ENCODE data around the gene RBM23.
A peak's percentile ranks its signal among the peaks of the same experiment; 100 is the strongest.

Gene RBM23

GRCh38 chr14:22871224-22872032, 47.5 kb downstream of the RBM23 start, which contains the start of gene LRP10 (continued):
- TF ChIP-seq ZNF580 (tag by site-specific recombination; IDR thresholded peaks at IDR 0.05) (peak; percentile 18; the same call in 1 of the 2 replicates), ZSCAN16 (tag by site-specific recombination; IDR thresholded peaks at IDR 0.05) (no peak), ZBTB7A (tag by site-specific recombination; IDR thresholded peaks at IDR 0.05; ENCODE audit: low read depth) (no peak), ZNF391 (tag by site-specific recombination; IDR thresholded peaks at IDR 0.05; ENCODE audit: borderline replicate concordance, low read depth) (no peak), ZNF350 (tag by site-specific recombination; IDR thresholded peaks at IDR 0.05) (peak; percentile 95), ZNF792 (tag by site-specific recombination; IDR thresholded peaks at IDR 0.05) (no peak), KLF8 (tag by site-specific recombination; IDR thresholded peaks at IDR 0.05) (peak; percentile 98), ZNF610 (tag by site-specific recombination; IDR thresholded peaks at IDR 0.05; ENCODE audit: borderline replicate concordance) (0 out of 2 replicates have a peak, but pooled peaks have one; percentile 24), FEZF1 (tag by site-specific recombination; IDR thresholded peaks at IDR 0.05) (no peak), ZNF707 (tag by site-specific recombination; IDR thresholded peaks at IDR 0.05) (no peak), ZNF114 (tag by site-specific recombination; IDR thresholded peaks at IDR 0.05) (no peak), ZNF341 (tag by site-specific recombination; IDR thresholded peaks at IDR 0.05; ENCODE audit: low read depth) (peak; percentile 46), ZNF692 (tag by site-specific recombination; IDR thresholded peaks at IDR 0.05) (peak; percentile 56; the same call in 1 of the 2 replicates), ZNF791 (tag by site-specific recombination; IDR thresholded peaks at IDR 0.05) (no peak), ZNF239 (tag by site-specific recombination; IDR thresholded peaks at IDR 0.05) (no peak), KLF10 (tag by site-specific recombination; IDR thresholded peaks at IDR 0.05) (peak; percentile 96), ZNF155 (tag by site-specific recombination; IDR thresholded peaks at IDR 0.05) (no peak), ZNF202 (tag by site-specific recombination; IDR thresholded peaks at IDR 0.05; ENCODE audit: borderline replicate concordance) (no peak), ZNF292 (tag by site-specific recombination; IDR thresholded peaks at IDR 0.05; ENCODE audit: borderline replicate concordance, low read depth) (no peak), TCF7L2 (IDR thresholded peaks at IDR 0.05; ENCODE audit: borderline replicate concordance, low read depth, low read length) (no peak), IKZF3 (tag by site-specific recombination; IDR thresholded peaks at IDR 0.05) (0 out of 2 replicates have a peak, but pooled peaks have one; percentile 46), ZNF133 (tag by site-specific recombination; IDR thresholded peaks at IDR 0.05) (no peak), KLF9 (tag by site-specific recombination; IDR thresholded peaks at IDR 0.05; ENCODE audit: low read depth) (peak; percentile 87), KLF17 (tag by site-specific recombination; IDR thresholded peaks at IDR 0.05) (no peak; the same call in 1 of the 2 replicates), KLF1 (tag by site-specific recombination; IDR thresholded peaks at IDR 0.05) (peak; percentile 85)
- TF ChIP-seq, protein P1, sequence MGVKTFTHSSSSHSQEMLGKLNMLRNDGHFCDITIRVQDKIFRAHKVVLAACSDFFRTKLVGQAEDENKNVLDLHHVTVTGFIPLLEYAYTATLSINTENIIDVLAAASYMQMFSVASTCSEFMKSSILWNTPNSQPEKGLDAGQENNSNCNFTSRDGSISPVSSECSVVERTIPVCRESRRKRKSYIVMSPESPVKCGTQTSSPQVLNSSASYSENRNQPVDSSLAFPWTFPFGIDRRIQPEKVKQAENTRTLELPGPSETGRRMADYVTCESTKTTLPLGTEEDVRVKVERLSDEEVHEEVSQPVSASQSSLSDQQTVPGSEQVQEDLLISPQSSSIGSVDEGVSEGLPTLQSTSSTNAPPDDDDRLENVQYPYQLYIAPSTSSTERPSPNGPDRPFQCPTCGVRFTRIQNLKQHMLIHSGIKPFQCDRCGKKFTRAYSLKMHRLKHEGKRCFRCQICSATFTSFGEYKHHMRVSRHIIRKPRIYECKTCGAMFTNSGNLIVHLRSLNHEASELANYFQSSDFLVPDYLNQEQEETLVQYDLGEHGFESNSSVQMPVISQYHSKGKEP (tag by site-specific recombination; IDR thresholded peaks at IDR 0.05) = no peak
- TF ChIP-seq, protein P2, sequence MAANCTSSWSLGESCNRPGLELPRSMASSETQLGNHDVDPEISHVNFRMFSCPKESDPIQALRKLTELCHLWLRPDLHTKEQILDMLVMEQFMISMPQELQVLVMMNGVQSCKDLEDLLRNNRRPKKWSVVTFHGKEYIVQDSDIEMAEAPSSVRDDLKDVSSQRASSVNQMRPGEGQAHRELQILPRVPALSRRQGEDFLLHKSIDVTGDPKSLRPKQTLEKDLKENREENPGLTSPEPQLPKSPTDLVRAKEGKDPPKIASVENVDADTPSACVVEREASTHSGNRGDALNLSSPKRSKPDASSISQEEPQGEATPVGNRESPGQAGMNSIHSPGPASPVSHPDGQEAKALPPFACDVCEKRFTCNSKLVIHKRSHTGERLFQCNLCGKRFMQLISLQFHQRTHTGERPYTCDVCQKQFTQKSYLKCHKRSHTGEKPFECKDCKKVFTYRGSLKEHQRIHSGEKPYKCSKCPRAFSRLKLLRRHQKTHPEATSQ (tag by site-specific recombination; IDR thresholded peaks at IDR 0.05) = 0 out of 2 replicates have a peak, but pooled peaks have one; percentile 30
- TF ChIP-seq, protein P3, sequence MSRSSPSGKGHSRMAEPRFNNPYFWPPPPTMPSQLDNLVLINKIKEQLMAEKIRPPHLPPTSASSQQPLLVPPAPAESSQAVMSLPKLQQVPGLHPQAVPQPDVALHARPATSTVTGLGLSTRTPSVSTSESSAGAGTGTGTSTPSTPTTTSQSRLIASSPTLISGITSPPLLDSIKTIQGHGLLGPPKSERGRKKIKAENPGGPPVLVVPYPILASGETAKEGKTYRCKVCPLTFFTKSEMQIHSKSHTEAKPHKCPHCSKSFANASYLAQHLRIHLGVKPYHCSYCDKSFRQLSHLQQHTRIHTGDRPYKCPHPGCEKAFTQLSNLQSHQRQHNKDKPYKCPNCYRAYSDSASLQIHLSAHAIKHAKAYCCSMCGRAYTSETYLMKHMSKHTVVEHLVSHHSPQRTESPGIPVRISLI (tag by site-specific recombination; IDR thresholded peaks at IDR 0.05) = no peak
- TF ChIP-seq, protein P4, sequence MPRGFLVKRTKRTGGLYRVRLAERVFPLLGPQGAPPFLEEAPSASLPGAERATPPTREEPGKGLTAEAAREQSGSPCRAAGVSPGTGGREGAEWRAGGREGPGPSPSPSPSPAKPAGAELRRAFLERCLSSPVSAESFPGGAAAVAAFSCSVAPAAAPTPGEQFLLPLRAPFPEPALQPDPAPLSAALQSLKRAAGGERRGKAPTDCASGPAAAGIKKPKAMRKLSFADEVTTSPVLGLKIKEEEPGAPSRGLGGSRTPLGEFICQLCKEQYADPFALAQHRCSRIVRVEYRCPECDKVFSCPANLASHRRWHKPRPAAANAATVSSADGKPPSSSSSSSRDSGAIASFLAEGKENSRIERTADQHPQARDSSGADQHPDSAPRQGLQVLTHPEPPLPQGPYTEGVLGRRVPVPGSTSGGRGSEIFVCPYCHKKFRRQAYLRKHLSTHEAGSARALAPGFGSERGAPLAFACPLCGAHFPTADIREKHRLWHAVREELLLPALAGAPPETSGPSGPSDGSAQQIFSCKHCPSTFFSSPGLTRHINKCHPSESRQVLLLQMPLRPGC (tag by site-specific recombination; IDR thresholded peaks at IDR 0.05) = peak; percentile 11; the same call in 1 of the 2 replicates
- TF ChIP-seq, protein P5, sequence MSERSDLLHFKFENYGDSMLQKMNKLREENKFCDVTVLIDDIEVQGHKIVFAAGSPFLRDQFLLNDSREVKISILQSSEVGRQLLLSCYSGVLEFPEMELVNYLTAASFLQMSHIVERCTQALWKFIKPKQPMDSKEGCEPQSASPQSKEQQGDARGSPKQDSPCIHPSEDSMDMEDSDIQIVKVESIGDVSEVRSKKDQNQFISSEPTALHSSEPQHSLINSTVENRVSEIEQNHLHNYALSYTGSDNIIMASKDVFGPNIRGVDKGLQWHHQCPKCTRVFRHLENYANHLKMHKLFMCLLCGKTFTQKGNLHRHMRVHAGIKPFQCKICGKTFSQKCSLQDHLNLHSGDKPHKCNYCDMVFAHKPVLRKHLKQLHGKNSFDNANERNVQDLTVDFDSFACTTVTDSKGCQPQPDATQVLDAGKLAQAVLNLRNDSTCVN (tag by site-specific recombination; optimal IDR thresholded peaks at IDR 0.05) = peak; percentile 85
